ENCODE data around the gene AKAP1.

The AKAP1 gene

GRCh38 chr17:57106107-57106835 lies 21.2 kb downstream of the AKAP1 start:
- no peak for DNase-seq

- DNase-seq: no peak
These were observed 21.9 kb downstream of the AKAP1 start for GRCh38 chr17:57106836-57107497.

GRCh38 chr17:57107498-57108101 lies 22.6 kb downstream of the AKAP1 start:
- DNase-seq: no peak

- DNase-seq: no peak
These were observed 23.8 kb downstream of the AKAP1 start for GRCh38 chr17:57108671-57109392.

GRCh38 chr17:57109393-57110151 lies 24.5 kb downstream of the AKAP1 start:
- no peak for DNase-seq

GRCh38 chr17:57110152-57110542 lies 25.1 kb downstream of the AKAP1 start:
- no peak for DNase-seq

GRCh38 chr17:57110579-57111325 lies 25.7 kb downstream of the AKAP1 start:
- no peak for DNase-seq

- no peak for DNase-seq
These were observed 26.3 kb downstream of the AKAP1 start for GRCh38 chr17:57111386-57111785.

- no peak for DNase-seq
These were observed 28.0 kb downstream of the AKAP1 start for GRCh38 chr17:57113011-57113410.

GRCh38 chr17:57113656-57114055 lies 28.6 kb downstream of the AKAP1 start:
- no peak for DNase-seq

- peak; percentile 22 for DNase-seq
These were observed 29.1 kb downstream of the AKAP1 start for GRCh38 chr17:57114085-57114673.

GRCh38 chr17:57115377-57115776 lies 30.3 kb downstream of the AKAP1 start:
- DNase-seq: no peak

GRCh38 chr17:57115916-57116315 lies 30.9 kb downstream of the AKAP1 start:
- DNase-seq: no peak

- no peak for DNase-seq
These were observed 32.8 kb downstream of the AKAP1 start for GRCh38 chr17:57117798-57118197.

- DNase-seq: no peak
These were observed 35.8 kb downstream of the AKAP1 start for GRCh38 chr17:57120814-57121213.

- DNase-seq: no peak
These were observed 36.4 kb downstream of the AKAP1 start for GRCh38 chr17:57121308-57122042.

- DNase-seq: no peak
These were observed 39.0 kb downstream of the AKAP1 start for GRCh38 chr17:57124053-57124452.

- DNase-seq: no peak
These were observed 40.4 kb downstream of the AKAP1 start for GRCh38 chr17:57125406-57125805.

GRCh38 chr17:57125866-57126265 lies 40.8 kb downstream of the AKAP1 start:
- DNase-seq: no peak

GRCh38 chr17:57130708-57131461 lies 45.8 kb downstream of the AKAP1 start:
- DNase-seq: peak; percentile 76
